Endodermal cell (in vitro differentiated cells): ENCODE measurements around the gene TMEM38A. TPM values are rescaled to one million over a fixed set of nuclear protein-coding genes. Genes with fewer than 3 reads are reported as not detected.

Experiments
- DNase-seq: peaks from one replicate; pipeline ENCODE4 v3.0.0-alpha.2; 2017
- H3K27ac ChIP-seq: 2 replicates; pipeline ENCODE4 v1.5.1; 2013; ENCODE audit warnings: mild to moderate bottlenecking, low read depth, low read length, moderate library complexity
- H3K27me3 ChIP-seq: 2 replicates; pipeline ENCODE4 v1.6.1; 2013; ENCODE audit warnings: mild to moderate bottlenecking, low read length, moderate library complexity; ENCODE audit not compliant: insufficient read depth, control insufficient read depth, poor library complexity, severe bottlenecking
- H3K36me3 ChIP-seq: 2 replicates; pipeline ENCODE4 v1.7.0; 2013; ENCODE audit warnings: mild to moderate bottlenecking, low read length, moderate library complexity; ENCODE audit not compliant: control insufficient read depth, insufficient read depth
- H3K4me1 ChIP-seq: one replicate; pipeline ENCODE4 v1.7.0; 2013; ENCODE audit warnings: low read length; ENCODE audit not compliant: control insufficient read depth, insufficient read depth
- H3K4me3 ChIP-seq: 2 replicates; pipeline ENCODE4 v1.5.1; 2013; ENCODE audit warnings: mild to moderate bottlenecking, low read length, moderate library complexity
- H3K9ac ChIP-seq: 2 replicates; pipeline ENCODE4 v1.6.1; 2013; ENCODE audit warnings: mild to moderate bottlenecking, low read length, moderate library complexity; ENCODE audit not compliant: poor library complexity, severe bottlenecking; ENCODE audit errors: extremely low read depth
- H3K9me3 ChIP-seq: 2 replicates; pipeline ENCODE4 v1.6.1; 2013; ENCODE audit warnings: mild to moderate bottlenecking, low read length, moderate library complexity; ENCODE audit not compliant: control insufficient read depth
- H3K27ac Mint-ChIP-seq: 2 replicates; pipeline ENCODE4 v1.8.0; 2020; ENCODE audit warnings: mixed read lengths
- H3K27me3 Mint-ChIP-seq: 2 replicates; pipeline ENCODE4 v1.8.0; 2021; ENCODE audit warnings: mild to moderate bottlenecking, mixed read lengths; ENCODE audit not compliant: insufficient read depth
- H3K36me3 Mint-ChIP-seq: 2 replicates; pipeline ENCODE4 v1.8.0; 2020; ENCODE audit warnings: low read depth, mixed read lengths
- H3K4me1 Mint-ChIP-seq: 2 replicates; pipeline ENCODE4 v1.8.0; 2020; ENCODE audit warnings: mixed read lengths
- H3K4me3 Mint-ChIP-seq: 2 replicates; pipeline ENCODE4 v1.8.0; 2020; ENCODE audit warnings: mild to moderate bottlenecking, moderate library complexity, mixed read lengths
- H3K9me3 Mint-ChIP-seq: 2 replicates; pipeline ENCODE4 v1.8.0; 2020; ENCODE audit warnings: mild to moderate bottlenecking, mixed read lengths
- CTCF ChIP-seq: fragments of 200-600 bp; sonication (generic); conservative IDR thresholded peaks from 2 replicates; pipeline ENCODE4 v1.5.0; 2021; ENCODE audit warnings: antibody characterized with exemption, mild to moderate bottlenecking
- WGBS, 2 experiments: methylation state at CpG; one replicate each; pipeline versions ENCODE4 v1.1.5 to v1.1.7; 2013; ENCODE audit warnings: missing lambda C conversion rate in 2 of 2, mixed read lengths in 1 of 2; ENCODE audit not compliant: insufficient coverage in 1 of 2, insufficient read length in 1 of 2; 5-methylcytosine and 5-hydroxymethylcytosine counted together
- long read RNA-seq, 4 experiments: library from polyadenylated mRNA in 2 of 4; library from RNA in 1 of 4; library from capped mRNA in 1 of 4; stranded (forward) in 3 of 4; unstranded in 1 of 4; transcript quantifications; one replicate each; pipeline ENCODE4 v2.0.0, GENCODE V29; 2020 to 2021; ENCODE audit warnings: inconsistent platforms in 1 of 4
- polyA plus RNA-seq, 2 experiments: library from polyadenylated mRNA; stranded (reverse); fragments of 50-300 nt; gene quantifications; one replicate each; pipeline ENCODE4 v1.2.3, GENCODE V29; 2013
- total RNA-seq, 2 donors: library from RNA; stranded (reverse); fragmentation: NEBNext Ultra II Directional in 1 of 2; extraction: Animal tissue kit (Norgen Biotek cat#: 25700) in 1 of 2; gene quantifications; 2 replicates in 1 of 2; 3 replicates in 1 of 2; pipeline ENCODE4 v1.2.1, GENCODE V29; 2021

Gene TMEM38A
- total RNA-seq: 1 to 10 TPM; 5.1 to 6.8 TPM
- polyA plus RNA-seq (2013, experiment 1 of 2): 2.9 TPM
- polyA plus RNA-seq (2013, experiment 2 of 2): 2.2 TPM
- long read RNA-seq, experiment 1, partial matches to known transcripts: 0 of 3 reads
- long read RNA-seq, experiment 1, other reads (novel, unspliced or antisense): 1 of 3 reads
- long read RNA-seq, experiment 2, transcript TMEM38A-201 (6 exons, 2,649 nt): major isoform, 24 of 31 reads
- long read RNA-seq, experiment 2, partial matches to known transcripts: 1 of 31 reads
- long read RNA-seq, experiment 2, other reads (novel, unspliced or antisense): 4 of 31 reads
- long read RNA-seq, experiment 3, partial matches to known transcripts: 0 of 4 reads
- long read RNA-seq, experiment 3, other reads (novel, unspliced or antisense): 1 of 4 reads
- long read RNA-seq, experiment 4, partial matches to known transcripts: 0 of 4 reads
- long read RNA-seq, experiment 4, other reads (novel, unspliced or antisense): 0 of 4 reads

- peaks cover 8% of the 10 kb centered on the region for H3K27me3 Mint-ChIP-seq
- TF ChIP-seq CTCF: no peak
- H3K27ac Mint-ChIP-seq: peak within 1 kb of the TSS; percentile 100
- peak within 1 kb of the TSS; percentile 88 for H3K27ac ChIP-seq
- H3K4me3 ChIP-seq: peak within 1 kb of the TSS; percentile 97
- peaks cover 24% of the 10 kb centered on the region for H3K36me3 Mint-ChIP-seq
- H3K4me1 ChIP-seq: no peaks in the 10 kb centered on the region
- H3K4me1 Mint-ChIP-seq: peaks cover 2% of the 10 kb centered on the region
- H3K9me3 ChIP-seq: no peaks in the 10 kb centered on the region
- H3K36me3 ChIP-seq: peaks cover 29% of the 10 kb centered on the region
- WGBS, 2 experiments: 1% methylated on average over 16 to 76 of the region's 76 CpGs
- peak; percentile 75 for DNase-seq
- H3K4me3 Mint-ChIP-seq: peak within 1 kb of the TSS; percentile 96
- H3K27me3 ChIP-seq: no peaks in the 10 kb centered on the region
- H3K9me3 Mint-ChIP-seq: no peaks in the 10 kb centered on the region
- peak within 1 kb of the TSS; percentile 72 for H3K9ac ChIP-seq
These were observed at the start of gene TMEM38A for GRCh38 chr19:16660763-16661479. Gene TMEM38A (plus strand): TSS chr19:16661139. CDS start chr19:16661218, 79 bp downstream.

GRCh38 chr19:16612636-16613035 is 48.3 kb upstream of the TMEM38A start:
- Histone ChIP-seq H3K4me3 (no peak overlapping the region), H3K4me1 (no peaks in the 10 kb centered on the region), H3K36me3 (no peaks in the 10 kb centered on the region), H3K27me3 (no peaks in the 10 kb centered on the region), H3K27ac (no peak overlapping the region), H3K9ac (no peak overlapping the region), H3K9me3 (no peaks in the 10 kb centered on the region)
- no peak for TF ChIP-seq CTCF
- peaks cover 21% of the 10 kb centered on the region for H3K4me1 Mint-ChIP-seq
- WGBS, 2 experiments: 88 to 100% methylated on average over 1 to 3 of the region's 3 CpGs
- H3K4me3 Mint-ChIP-seq: no peak overlapping the region
- no peaks in the 10 kb centered on the region for H3K27me3 Mint-ChIP-seq
- no peak for DNase-seq
- H3K27ac Mint-ChIP-seq: no peak overlapping the region
- no peaks in the 10 kb centered on the region for H3K9me3 Mint-ChIP-seq
- H3K36me3 Mint-ChIP-seq: no peaks in the 10 kb centered on the region

- Histone ChIP-seq H3K27ac (no peak overlapping the region), H3K4me3 (no peak overlapping the region), H3K36me3 (no peaks in the 10 kb centered on the region), H3K27me3 (no peaks in the 10 kb centered on the region), H3K9ac (no peak overlapping the region), H3K9me3 (no peaks in the 10 kb centered on the region), H3K4me1 (no peaks in the 10 kb centered on the region)
- H3K27me3 Mint-ChIP-seq: no peaks in the 10 kb centered on the region
- WGBS, 2 experiments: 95 to 100% methylated on average over 2 of the region's 2 CpGs
- TF ChIP-seq CTCF: no peak
- H3K4me1 Mint-ChIP-seq: peaks cover 25% of the 10 kb centered on the region
- no peaks in the 10 kb centered on the region for H3K9me3 Mint-ChIP-seq
- no peak overlapping the region for H3K27ac Mint-ChIP-seq
- DNase-seq: no peak
- H3K4me3 Mint-ChIP-seq: no peak overlapping the region
- no peaks in the 10 kb centered on the region for H3K36me3 Mint-ChIP-seq
These were observed 47.1 kb upstream of the TMEM38A start for GRCh38 chr19:16613841-16614240.
